GM18508 (cell line): Measurements from ENCODE around the gene MEX3C.

Source experiments
- ATAC-seq: cut with Tn5 transposase; IDR thresholded peaks from one replicate; pipeline ENCODE4 v1.9.1; 2021; ENCODE audit warnings: moderate number of reproducible peaks; ENCODE audit not compliant: insufficient read depth, unreplicated experiment

Gene MEX3C

DNA sequence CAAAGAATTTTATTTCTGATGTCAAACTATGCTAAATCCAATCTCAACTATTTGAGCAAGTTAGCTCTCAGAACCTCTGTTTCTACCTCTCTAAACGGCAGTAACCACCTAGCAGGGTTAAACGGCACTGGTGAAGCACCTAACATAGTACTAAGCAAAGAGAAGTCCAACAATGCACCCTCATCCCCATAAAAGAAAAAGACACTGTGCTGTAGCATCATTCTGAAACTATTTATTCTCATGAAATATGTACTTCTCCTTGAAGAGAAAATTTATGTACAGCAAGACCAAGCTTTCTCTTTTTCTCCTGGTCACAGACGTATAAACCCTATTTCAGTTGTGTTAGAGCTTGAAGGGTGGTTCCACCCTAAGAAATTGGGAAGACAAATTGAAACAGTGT, 4.8 kb downstream of the MEX3C start:
- ATAC-seq: no peak

DNA sequence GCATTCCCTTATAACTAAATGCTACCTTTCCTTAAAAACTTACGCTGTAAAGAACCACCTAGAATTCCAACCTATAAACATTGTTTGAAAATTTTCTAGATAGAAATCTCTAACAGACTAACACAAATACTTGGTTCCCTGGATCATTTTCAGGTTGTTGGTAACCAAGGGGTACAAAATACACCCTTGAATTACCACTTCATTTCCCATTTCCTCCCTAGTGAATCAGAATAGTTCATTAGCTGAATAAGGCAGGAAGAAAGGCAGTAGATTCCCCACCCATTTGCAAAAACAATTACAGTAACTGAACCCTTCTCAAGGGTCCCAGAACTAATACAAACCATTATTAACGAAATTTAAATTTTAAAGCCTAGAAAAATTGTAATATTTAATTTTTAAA, 5.5 kb downstream of the MEX3C start:
- ATAC-seq: no peak

DNA sequence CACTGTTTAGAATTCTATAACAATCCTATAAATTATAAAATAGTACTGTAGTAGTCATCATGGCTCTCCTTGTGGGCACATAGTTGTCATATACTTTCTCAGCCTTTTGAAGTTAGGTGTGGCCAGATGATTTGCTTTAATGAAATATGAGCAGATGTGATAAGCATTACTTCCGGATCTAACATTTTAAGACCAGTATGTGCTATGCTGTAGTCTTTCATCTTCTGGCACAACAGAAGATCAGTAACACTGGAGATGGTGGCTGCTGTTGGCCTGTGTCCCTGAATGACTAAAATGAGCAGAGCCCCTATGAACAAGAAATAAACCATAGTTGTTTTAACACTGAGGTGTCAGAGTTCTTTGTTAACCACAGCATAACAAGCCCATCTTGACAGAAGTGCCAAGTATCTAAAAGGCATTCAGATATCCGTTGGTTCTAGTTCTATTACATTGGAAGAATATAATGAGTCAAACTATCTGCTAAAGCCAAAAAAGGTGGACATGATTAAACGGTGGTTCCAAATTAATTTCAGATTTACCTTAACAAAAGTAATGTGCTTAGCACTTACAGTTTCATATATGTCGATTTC, 6.3 kb downstream of the MEX3C start:
- ATAC-seq: no peak

DNA sequence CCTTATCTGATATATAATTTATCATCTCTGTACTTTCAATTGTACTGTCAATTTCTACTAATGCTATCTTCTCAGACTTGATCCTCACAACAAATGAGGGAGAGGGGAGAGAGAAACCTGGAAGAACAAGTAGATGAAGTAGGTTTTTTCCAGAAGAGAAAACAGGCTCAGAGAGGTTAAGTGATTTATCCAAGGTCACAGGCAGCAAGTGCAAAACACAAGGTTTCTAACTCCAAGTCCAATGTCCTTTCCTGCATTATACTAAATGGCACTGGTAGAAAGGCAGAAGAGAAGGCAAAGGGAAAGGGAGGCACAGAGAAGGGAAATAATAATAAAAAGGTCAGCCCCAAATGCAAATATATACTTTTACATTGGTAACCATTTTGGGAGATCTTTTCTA, 7.5 kb downstream of the MEX3C start:
- no peak for ATAC-seq

DNA sequence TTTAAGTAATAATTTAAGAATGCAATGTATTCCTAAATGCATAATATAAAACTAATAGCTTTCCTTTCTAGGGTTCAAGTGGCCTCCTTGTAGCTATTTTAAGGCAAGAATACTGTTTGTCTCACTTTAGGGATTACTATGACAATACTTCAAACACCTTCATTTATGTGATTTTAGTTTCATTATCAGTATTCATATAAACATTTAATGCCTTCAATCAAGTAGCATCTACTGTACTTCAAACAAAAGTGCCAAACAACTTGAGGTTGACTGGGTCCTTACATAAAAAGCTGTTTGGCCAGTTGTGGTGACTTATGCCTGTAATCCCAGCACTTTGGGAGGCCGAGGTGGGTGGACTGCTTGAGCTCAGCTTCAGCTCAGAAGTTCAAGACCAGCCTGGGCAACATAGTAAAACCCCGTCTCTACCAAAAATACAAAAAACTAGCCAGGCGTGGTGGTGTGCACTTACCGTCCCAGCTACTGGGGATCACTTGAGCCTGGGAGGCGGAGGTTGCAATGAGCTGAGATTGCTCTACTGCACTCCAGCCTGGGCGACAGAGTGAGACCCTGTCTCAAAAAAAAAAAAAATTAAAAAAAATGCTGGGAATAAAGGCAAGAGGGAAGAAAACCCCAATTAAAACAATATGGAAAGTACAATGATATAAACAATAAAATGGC, 9.3 kb downstream of the MEX3C start:
- ATAC-seq: peak; percentile 35

DNA sequence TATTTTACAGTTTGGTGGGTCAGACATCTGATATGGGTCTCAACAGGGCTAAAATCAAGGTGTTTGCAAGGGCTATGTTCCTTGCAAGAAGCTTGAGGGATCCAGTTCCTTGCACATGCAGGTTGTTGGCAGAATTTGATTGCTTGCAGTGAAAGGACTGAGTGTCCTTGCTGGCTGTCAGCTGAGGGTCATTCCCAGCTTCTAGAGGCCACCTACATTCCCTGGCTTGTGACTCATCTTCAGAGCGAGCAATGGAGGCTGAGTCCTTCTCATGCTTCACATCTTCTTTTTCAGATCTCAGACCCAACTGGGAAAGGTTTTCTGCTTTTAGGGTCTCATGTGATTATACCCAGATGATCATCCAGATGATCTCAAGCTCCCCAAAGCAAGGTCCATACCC, 12.4 kb downstream of the MEX3C start:
- ATAC-seq: no peak

DNA sequence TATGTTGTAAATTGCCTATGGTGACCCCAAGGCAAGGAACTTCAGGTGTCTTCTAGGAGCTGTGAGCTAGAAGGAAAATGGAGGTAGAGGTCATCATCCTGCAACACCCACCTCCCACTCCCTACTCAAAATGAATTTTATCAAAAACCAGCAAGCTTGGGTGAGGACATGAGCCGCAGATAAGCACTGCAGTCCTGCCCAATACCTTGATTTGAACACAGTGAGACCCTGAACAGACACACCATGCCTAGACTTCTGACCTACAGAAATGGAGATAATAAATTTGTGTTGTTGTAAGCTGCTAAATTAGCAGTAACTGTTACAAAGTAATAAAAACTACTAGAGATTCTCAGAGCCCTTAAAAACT, 13.4 kb downstream of the MEX3C start:
- no peak for ATAC-seq

DNA sequence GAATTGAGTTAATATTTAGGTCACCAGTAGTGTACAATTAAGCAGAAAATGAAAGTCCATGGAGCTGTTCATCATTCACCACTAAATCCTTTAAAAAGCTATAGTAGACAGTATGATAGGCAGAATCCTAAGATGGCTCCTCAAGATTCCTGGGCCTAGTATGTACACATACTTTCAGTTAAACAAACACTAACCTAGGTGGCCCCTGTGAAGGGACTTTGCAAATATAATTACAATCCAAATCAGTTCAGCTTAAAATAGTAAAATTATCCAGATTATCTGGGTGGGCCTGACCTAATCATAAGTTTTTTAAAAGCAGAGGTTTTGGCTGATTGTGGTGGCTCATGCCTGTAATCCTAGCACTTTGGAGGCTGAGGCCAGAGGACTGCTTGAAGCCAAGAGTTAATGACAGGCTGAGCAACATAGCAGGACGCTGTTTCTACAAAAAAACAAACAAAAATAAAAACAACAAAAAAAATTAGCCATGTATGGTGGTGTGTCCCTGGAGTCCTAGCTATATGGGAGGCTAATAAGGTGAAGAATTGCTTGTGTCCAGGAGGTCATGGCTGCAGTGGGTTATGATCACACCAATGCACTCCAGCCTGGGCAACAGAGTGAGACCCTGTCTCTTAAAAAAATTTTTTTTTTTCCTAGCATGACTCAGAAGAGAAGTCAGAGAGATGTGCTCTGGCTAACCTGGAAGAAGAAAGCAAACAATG, 13.9 kb downstream of the MEX3C start:
- ATAC-seq: no peak

DNA sequence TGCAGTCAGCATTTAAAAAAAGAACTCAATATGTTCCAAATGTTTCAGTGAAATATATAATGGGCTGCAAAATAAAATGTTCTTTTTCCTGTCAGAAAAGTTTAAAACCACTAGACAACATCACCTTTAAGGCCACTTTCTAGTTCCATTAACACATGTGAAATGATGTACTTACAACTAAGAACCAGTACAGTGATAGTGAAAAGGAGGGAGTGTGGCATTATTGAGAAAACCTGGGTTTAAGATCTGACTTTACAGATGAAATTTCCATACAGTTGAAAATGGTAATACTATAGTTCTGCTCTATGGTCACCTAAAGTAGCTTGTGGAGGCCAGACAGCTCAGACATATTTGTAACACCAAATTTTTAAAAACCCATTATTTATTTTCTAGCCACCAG, 14.7 kb downstream of the MEX3C start:
- no peak for ATAC-seq

DNA sequence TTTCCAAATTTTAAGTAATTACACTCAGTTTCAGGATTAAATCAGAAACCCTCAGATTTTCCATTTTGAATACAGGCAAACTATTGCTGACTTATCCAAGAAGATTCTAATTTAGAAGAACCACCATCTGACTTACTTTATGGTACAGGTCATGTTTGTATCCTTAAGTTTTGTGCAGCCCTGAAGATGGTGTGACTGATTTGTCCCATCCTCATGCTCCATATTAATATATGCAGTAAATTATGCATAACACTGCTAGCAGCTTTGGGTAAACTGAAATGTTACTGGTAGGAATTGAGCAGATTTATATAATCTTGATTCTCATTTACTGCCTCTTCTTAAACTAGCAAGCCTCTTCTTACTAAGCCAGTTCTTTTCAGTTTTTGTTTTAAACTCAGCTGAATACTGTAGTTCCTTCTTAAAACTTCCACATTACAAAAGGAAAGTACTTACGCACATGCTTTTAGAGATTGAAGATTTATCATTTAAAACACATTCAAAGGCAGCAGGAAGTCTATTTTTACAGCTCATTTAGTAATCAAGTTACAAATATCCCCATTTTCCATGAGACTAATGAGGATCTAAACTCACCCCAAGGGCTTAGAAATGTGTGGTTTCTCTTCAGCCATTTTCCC, 25.7 kb downstream of the MEX3C start:
- ATAC-seq: no peak

DNA sequence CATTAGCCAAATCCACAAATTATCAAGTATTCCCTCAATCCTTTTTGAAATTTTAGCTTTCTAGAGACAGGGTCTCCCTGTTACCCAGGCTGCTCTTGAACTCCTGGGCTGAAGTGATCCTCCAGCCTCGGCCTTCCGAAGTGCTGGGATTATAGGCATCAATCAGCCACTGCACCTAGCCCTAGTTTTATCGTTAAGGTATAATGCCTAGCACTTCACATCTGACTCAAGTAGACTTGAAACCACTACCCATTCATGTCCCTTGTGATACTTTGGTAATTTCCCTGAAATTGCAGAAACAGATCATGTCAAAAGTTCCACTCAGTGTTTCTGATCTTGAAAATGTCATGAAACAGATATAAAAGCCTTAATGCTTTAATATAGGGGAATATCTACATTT, 26.3 kb downstream of the MEX3C start:
- peak; percentile 43 for ATAC-seq

DNA sequence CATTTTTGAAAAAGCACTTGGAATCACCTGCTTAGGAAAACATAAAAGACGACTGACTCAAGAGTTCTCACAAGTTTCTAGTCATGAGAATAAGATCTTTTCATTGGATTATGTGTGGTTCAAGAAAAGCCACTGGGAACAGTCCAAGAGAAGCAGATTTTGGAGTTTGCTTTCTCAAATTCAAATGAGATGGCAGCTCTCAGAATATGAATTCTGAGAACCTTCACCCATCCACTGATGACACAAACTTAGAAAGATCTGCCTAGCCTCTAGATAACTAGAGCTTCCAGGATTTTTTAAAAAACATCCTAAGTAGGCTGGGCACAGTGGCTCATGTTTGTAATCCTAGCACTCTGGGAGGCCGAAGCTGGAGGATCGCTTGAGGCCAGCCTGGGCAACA, 26.8 kb downstream of the MEX3C start:
- ATAC-seq: no peak

DNA sequence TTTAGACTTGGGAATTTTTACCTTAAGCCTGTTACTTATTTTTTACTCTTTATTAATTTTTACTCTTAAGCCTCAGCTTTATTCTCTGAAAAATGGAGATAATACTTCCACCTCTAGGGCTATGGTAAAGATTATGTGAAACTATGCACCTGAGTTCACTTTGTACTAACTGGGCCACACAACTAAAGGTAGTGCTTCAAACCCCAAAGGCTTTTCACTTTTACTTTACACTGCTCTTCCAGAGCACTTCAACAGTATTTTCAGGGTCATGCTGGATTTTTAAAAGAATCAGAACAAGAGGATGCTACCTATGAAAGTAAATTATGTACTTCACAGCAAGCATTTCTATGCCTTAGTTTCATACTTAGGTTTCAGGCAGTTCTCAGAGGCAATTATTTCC, 27.8 kb downstream of the MEX3C start:
- no peak for ATAC-seq

DNA sequence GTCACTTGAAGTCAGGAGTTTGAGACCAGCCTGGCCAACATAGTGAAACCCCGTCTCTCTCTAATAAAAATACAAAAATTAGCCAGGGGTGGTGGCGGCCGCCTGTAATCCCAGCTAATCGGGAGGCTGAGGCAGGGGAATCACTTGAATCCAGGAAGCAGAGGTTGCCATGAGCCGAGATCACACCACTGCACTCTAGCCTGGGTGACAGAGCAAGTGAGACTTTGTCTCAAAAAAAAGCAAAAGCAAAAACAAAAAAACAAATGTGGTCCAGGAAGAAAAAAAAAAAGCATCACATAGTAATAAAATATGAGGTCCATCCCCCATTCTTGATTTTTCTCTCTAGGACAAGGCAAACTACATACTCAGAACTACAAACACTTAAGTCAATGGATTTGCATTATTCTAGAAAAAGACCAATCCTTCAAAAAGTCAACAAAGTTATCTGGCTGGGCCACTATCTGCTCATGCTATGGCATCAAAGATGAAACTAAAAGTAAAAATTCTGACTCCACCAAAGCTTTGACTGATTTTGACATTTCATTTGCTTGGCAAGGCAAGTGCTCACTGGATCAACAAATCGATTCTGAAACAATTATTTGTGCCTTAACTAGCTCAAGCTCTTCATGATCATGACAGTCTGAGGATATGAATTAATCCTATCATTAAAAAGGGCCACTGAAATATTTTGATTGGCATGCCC, 28.4 kb downstream of the MEX3C start:
- ATAC-seq: no peak

DNA sequence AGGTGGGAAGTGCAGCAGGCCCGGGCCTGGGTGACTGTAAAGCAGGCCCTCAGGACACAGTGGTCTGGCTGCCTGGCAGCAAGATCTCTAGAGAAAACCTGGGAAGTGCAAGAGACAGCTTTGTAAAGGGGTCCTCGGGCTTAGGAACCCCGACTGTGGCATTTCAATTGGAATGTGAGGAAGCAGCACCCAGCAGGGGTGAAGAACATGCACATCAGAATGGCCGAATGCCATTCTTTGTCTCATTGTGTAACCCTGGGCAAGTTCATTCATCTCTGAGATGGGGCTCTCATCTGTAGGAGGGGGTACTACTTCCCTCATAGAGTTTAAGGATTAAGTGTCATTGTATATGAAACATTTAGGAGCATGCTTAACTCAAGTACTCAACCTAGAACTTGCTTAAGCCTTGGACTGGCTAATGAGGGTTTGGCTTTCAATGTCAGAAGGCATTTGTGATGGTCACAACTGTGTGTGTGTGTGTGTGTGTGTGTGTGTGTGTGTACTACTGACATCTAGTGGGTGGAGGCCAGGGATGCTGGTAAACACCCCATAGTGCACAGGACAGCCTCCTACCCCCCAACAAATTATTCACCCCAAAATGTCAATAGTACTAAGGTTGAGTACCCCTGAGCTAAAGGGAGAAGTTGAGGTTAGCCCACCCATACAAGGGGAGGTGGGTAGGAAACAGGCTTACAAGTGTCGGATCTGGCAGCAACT, 29.3 kb downstream of the MEX3C start:
- no peak for ATAC-seq

DNA sequence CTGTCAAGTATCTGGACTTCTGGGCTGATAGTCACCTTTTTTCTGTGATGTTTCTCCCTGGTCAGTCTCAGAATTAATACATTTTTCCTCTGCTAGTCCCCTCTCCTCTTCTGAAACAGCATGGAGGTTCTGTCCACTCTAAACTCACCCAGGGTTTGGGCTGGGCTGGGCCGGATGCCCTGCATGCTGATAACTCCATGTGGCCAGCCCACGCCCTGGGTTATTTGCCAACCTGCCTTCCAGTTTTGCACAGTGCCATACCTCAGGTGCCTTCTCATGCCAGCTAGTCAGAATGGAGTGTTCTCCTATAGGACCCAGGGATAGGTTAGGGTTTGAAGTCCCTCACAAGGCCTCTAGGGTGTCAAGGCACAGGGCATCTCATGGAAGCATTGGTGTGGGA, 32.2 kb downstream of the MEX3C start:
- no peak for ATAC-seq

DNA sequence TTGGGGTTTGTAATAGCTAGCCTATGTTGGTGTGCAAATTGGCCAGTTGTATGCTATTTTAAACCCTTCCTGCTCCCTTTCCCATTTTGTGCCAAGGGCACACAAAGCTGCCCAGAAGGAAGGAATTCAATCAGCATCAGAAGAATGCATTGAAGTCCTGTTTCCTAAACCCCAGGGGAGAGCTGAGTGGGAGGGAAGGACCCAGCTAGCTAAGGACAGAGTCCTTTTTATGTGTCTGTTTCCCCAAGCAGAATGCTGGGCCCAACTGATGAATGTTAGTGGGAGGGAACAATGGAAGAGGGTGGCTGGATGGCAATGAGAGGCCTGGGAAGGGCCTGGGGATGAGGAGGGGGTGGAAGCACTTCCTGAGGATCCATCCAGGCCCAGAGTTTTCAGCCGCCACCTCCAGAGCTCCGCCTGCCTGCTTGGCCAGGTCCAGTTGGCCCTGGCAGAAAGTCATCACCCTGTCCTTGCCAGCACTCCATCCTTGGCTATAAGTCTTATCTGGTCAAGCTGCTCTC, 32.7 kb downstream of the MEX3C start:
- ATAC-seq: no peak

DNA sequence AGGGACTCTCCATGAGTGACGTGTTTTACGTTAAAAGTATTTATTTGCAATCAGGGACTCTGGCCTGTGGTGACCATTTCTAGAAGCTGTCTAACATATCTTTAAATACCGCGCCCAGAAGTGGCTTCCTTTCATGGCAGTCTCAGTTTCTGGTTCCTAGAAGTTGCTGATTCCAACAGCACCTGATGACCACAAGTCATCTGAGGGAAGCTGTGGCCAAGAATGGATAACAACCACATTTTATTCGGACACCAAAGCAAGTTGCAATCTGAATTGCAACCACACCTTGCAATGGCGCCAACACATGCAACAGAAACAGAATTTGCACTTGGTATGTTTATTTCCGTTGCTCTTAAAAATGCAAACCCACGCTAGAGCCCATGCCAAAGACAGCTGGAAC, 33.1 kb downstream of the MEX3C start:
- ATAC-seq: no peak

DNA sequence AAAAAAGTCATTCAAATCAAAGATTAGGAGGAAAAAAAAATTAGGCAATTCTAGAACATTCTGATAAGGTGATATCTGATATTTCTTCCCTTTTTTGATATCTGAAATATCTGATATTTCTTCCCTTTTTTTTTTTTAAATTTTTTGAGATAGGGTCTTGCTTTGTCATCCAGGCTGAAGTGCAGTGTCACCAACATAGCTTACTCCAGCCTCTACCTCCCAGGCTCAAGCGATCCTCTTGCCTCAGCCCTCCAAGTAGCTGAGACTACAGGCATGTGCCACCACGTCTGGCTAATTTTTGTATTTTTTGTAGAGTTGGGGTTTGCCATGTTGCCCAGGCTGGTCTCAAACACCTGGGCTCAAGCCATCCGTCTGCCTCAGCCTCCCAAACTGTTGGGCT, 33.9 kb downstream of the MEX3C start:
- no peak for ATAC-seq

DNA sequence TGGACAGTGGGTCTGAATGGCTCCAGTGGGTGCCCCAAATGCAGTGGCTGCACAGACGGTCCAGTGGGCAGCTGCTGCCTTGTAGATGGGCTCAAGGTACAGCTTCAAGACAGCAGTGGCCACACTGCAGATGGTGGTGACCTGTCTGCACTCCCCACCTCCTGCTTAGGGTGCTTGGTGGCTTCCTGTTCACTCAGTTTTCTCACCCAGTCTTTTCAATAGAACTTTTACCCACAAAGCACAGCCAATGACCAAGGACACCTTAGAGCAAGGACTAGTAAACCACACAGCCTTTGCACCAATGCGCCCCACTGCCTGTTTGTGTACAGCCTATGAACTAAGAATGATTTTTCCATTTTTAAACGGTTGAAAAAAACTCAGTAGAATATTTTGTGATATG, 34.9 kb downstream of the MEX3C start:
- ATAC-seq: no peak
